BJ (cell line): ENCODE data around the gene CELF6. TPM values are rescaled to one million over a fixed set of nuclear protein-coding genes. Genes with fewer than 3 reads are reported as not detected.
"Not testable (repeated sequence)": the region's sequence is repeated elsewhere in the genome, so short reads cannot be mapped to it uniquely, and the experiment has no call there.

Source experiments
- CTCF ChIA-PET: fragments of 350-600 bp; formaldehyde crosslinking; extraction: SDS; loops from one replicate; lab custom pipeline; 2021; ENCODE audit warnings: antibody characterized with exemption, inconsistent platforms; lab: Yijun Ruan, JAX
- POLR2A ChIA-PET: fragments of 300-600 bp; sonication (Branson Sonifier 250); formaldehyde crosslinking; extraction: SDS; loops from one replicate; lab custom pipeline; 2021; ENCODE audit warnings: antibody characterized with exemption; lab: Charles Lee
- DNase-seq: peaks from one replicate; pipeline ENCODE4 v3.0.0-alpha.2; 2011; ENCODE audit warnings: low read depth
- H3K27me3 ChIP-seq: 2 replicates; pipeline ENCODE4 v1.6.0; 2011; ENCODE audit warnings: low read length; ENCODE audit not compliant: control insufficient read depth, insufficient read depth
- H3K36me3 ChIP-seq: 2 replicates; pipeline ENCODE4 v1.5.1; 2011; ENCODE audit warnings: low read length; ENCODE audit not compliant: control insufficient read depth, insufficient read depth
- H3K4me3 ChIP-seq: 2 replicates; pipeline ENCODE4 v1.5.1; 2011; ENCODE audit warnings: low read depth, mild to moderate bottlenecking, control low read depth, low read length
- polyA plus RNA-seq: library from polyadenylated mRNA; depleted of rRNA; stranded (reverse); fragments of >200 nt; gene quantifications from 2 replicates; pipeline ENCODE4 v1.2.3, GENCODE V29; 2011
- TF ChIP-seq, protein P1 (sequence below): IDR thresholded peaks from 2 replicates; pipeline ENCODE4 v1.5.1; 2011; ENCODE audit warnings: low read depth, mild to moderate bottlenecking, control low read depth, inconsistent platforms, low read length, moderate library complexity; ENCODE audit not compliant: insufficient read depth

The CELF6 gene
- polyA plus RNA-seq, 1 experiment: 0.12 TPM

DNA sequence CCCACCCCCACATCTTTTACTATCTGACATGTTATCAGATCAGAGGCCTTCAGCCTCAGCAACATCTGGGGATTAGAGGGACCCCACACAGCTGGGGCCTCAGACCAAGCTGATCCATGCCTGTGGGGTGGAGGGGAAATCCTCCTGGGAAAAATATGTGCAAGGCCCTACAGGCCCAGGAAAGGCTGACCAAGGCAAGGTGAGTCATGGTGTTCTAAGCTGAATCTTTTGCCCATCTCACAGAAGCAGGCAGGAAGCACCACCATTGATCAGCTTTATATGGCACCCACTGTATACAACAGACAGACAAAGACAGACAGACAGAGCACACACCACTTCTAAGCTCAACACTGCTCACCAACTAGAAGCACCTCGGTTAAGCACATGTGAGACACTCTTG, 35.2 kb downstream of the CELF6 start:
- TF ChIP-seq, protein P1, sequence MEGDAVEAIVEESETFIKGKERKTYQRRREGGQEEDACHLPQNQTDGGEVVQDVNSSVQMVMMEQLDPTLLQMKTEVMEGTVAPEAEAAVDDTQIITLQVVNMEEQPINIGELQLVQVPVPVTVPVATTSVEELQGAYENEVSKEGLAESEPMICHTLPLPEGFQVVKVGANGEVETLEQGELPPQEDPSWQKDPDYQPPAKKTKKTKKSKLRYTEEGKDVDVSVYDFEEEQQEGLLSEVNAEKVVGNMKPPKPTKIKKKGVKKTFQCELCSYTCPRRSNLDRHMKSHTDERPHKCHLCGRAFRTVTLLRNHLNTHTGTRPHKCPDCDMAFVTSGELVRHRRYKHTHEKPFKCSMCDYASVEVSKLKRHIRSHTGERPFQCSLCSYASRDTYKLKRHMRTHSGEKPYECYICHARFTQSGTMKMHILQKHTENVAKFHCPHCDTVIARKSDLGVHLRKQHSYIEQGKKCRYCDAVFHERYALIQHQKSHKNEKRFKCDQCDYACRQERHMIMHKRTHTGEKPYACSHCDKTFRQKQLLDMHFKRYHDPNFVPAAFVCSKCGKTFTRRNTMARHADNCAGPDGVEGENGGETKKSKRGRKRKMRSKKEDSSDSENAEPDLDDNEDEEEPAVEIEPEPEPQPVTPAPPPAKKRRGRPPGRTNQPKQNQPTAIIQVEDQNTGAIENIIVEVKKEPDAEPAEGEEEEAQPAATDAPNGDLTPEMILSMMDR: no peak
- H3K36me3 ChIP-seq: no peaks in the 10 kb centered on the region
- DNase-seq: no peak
- H3K4me3 ChIP-seq: no peak overlapping the region
- H3K27me3 ChIP-seq: no peaks in the 10 kb centered on the region
- ChIA-PET POLR2A (no interaction called here), CTCF (interaction anchor here (0.6 to 2.7 kb wide), 3 partner anchors 11 to 84 kb away, joined by 3 to 16 read pairs (median 5); no protein-coding TSS in a partner anchor)

DNA sequence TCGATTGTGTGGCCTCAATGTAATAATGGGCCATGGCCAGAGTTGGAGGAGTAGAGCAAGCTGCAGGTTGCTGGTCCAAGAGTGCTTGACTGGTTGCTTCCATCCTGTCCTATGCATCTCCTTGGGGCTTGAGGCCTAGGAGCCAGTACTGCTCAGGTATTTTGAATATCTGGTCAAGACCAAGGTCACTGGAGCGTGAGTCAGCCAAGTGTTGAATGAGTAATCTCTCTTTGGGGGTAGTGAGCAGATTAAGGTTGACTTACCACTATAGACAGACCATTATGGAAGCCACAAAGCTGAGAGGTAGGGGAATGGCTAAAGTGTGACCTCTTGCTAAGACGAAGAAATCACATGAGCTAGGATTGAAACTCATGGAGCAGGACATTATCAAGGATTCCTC, 38.2 kb downstream of the CELF6 start:
- DNase-seq: no peak
- H3K36me3 ChIP-seq: no peaks in the 10 kb centered on the region
- TF ChIP-seq, protein P1: no peak
- ChIA-PET CTCF (interaction anchor here (1.0 to 1.9 kb wide), 2 partner anchors 43 to 83 kb away, joined by 3 to 6 read pairs; no protein-coding TSS in a partner anchor), POLR2A (no interaction called here)
- no peaks in the 10 kb centered on the region for H3K27me3 ChIP-seq
- H3K4me3 ChIP-seq: no peak overlapping the region

DNA sequence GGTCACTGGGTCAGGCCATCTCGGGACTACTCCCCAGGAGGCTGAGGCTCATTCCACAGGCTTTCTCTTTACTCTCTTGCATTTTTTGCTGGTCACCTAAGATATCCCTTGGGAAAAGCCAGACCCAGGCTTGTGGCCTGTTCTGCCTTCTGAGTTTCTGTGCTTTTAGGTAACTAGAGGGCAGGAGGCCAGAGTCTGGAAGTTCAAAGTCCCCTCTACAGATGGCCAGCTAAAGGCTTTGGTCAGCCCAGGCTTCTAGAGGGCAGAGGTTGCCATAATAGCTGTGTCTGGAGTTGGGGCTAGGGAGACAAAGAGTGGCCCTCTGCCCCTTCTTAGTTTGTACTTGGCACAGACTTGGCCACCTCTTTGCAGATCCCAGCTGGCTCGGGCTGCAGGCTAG, 39.2 kb downstream of the CELF6 start:
- TF ChIP-seq, protein P1: no peak
- CTCF ChIA-PET: interaction anchor here (1.1 kb wide), 1 partner anchor 391 kb away, joined by 4 read pairs; no protein-coding TSS in a partner anchor
- H3K27me3 ChIP-seq: no peaks in the 10 kb centered on the region
- no peaks in the 10 kb centered on the region for H3K36me3 ChIP-seq
- POLR2A ChIA-PET: no interaction called here
- no peak overlapping the region for H3K4me3 ChIP-seq
- DNase-seq: no peak

DNA sequence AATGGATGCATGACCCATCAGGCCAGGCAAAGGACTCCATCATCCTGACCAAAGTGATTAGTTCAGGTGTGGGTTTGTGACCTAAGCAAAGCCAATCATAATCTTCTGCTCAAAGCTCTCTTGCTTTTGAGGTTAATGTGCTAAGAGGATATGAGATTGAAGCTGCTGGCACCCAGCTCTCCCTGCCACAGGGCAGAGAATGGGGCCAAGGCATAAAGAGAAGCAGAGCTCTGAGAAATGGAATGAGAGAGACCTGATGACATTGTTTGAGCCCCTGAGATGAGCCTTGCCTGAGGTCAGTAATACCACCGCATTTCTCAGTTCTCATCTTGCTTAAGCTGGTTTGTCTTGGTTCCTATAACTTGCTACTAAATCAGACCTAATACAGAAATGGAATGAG, 41.2 kb downstream of the CELF6 start:
- POLR2A ChIA-PET: no interaction called here
- no peak for DNase-seq
- H3K4me3 ChIP-seq: no peak overlapping the region
- TF ChIP-seq, protein P1: no peak
- H3K27me3 ChIP-seq: no peaks in the 10 kb centered on the region
- no peaks in the 10 kb centered on the region for H3K36me3 ChIP-seq
- CTCF ChIA-PET: interaction anchor here (0.8 kb wide), 1 partner anchor 80 kb away, joined by 3 read pairs; no protein-coding TSS in a partner anchor

DNA sequence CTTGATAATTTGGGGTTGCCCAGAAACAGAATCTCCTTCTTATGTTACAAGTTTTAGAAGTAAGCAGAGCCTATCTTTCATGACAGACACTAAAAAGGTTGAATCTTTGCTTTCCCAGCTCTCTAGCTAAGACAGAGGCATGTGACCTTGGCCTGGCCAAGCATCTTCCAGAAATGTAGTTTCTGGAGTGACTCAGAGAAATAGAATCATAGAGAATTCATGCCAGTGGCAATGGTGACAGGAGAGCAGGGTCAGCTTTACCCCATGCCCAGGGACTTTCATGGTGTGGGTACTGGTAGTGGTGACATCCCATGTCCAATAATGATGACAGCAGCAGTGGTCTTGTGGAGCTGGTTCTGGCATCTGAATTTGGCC, 43.6 kb downstream of the CELF6 start:
- no peak for DNase-seq
- POLR2A ChIA-PET: no interaction called here
- TF ChIP-seq, protein P1: no peak
- Histone ChIP-seq H3K4me3 (no peak overlapping the region), H3K36me3 (no peaks in the 10 kb centered on the region), H3K27me3 (no peaks in the 10 kb centered on the region)
- CTCF ChIA-PET: no interaction called here

DNA sequence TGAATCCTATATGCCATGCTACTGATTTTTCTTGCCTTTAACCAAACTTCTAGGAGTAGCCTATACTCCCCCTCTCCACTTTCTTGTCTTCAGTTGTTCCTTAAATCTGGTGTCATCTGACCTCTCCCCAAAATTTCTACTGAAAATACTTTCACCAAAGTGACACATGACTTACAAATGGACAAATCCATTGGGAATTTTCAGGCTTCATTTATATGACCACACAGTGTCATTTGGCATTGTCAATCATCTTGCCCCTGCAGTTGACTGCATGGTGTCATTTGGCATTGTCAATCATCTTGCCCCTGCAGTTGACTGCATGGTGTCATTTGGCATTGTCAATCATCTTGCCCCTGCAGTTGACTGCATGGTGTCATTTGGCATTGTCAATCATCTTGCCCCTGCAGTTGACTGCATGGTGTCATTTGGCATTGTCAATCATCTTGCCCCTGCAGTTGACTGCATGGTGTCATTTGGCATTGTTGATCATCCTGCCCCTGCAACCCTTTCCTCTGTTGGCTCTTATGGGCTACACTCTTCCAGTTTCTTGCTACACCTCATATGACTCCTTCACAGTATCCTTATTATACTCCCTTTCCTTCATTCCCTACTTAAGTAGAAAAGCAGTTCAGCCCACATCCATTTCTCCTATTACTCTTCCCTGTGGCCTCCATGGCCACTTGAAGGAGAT, 44.2 kb downstream of the CELF6 start:
- DNase-seq, H3K4me3 ChIP-seq, CTCF ChIA-PET, H3K36me3 ChIP-seq, H3K27me3 ChIP-seq, POLR2A ChIA-PET: not testable (repeated sequence)
